GM23338 (cell line): ENCODE measurements around the gene GRIK5. TPM values are rescaled to one million over a fixed set of nuclear protein-coding genes. Genes with fewer than 3 reads are reported as not detected.

Experiments used
- ATAC-seq: fragments of 200-7000 bp; cut with Tn5 transposase; 3 replicates; pipeline ENCODE4 v1.9.1; 2020
- DNase-seq: peaks from one replicate; pipeline ENCODE4 v3.0.0-alpha.2; 2015; ENCODE audit warnings: low spot score
- H2AFZ ChIP-seq: fragments of 200-600 bp; sonication (generic); 2 replicates; pipeline ENCODE4 v1.8.0; 2016; ENCODE audit warnings: antibody characterized with exemption, mild to moderate bottlenecking, moderate library complexity
- H3F3A ChIP-seq: fragments of 200-600 bp; sonication (generic); replicated peaks from 2 replicates; pipeline ENCODE4 v1.8.0; 2017; ENCODE audit warnings: antibody characterized with exemption, mixed run types, low read depth
- H3K27ac ChIP-seq: fragments of 200-600 bp; sonication (generic); 2 replicates; pipeline ENCODE4 v1.6.1; 2016; ENCODE audit warnings: low read depth
- H3K27me3 ChIP-seq: fragments of 200-600 bp; sonication (generic); 2 replicates; pipeline ENCODE4 v1.8.0; 2016; ENCODE audit warnings: mild to moderate bottlenecking, mixed run types, moderate library complexity; ENCODE audit not compliant: insufficient read depth
- H3K36me3 ChIP-seq: fragments of 200-600 bp; sonication (generic); 2 replicates; pipeline ENCODE4 v1.8.0; 2016; ENCODE audit warnings: mild to moderate bottlenecking; ENCODE audit not compliant: insufficient read depth
- H3K4me1 ChIP-seq: fragments of 200-600 bp; sonication (generic); 2 replicates; pipeline ENCODE4 v1.8.0; 2016; ENCODE audit warnings: mild to moderate bottlenecking, moderate library complexity; ENCODE audit not compliant: insufficient read depth
- H3K4me2 ChIP-seq: fragments of 200-600 bp; sonication (generic); 2 replicates; pipeline ENCODE4 v1.7.1; 2017; ENCODE audit warnings: mixed run types
- H3K4me3 ChIP-seq: fragments of 200-600 bp; sonication (generic); 2 replicates; pipeline ENCODE4 v1.6.1; 2016; ENCODE audit warnings: mixed run types
- H3K79me2 ChIP-seq: fragments of 200-600 bp; sonication (generic); replicated peaks from 2 replicates; pipeline ENCODE4 v1.8.0; 2017; ENCODE audit warnings: mild to moderate bottlenecking; ENCODE audit not compliant: insufficient read depth
- H3K9me2 ChIP-seq: fragments of 200-600 bp; sonication (generic); 2 replicates; pipeline ENCODE4 v1.8.0; 2017; ENCODE audit not compliant: insufficient read depth
- H4K20me1 ChIP-seq: fragments of 200-600 bp; sonication (generic); replicated peaks from 2 replicates; pipeline ENCODE4 v1.8.0; 2017; ENCODE audit warnings: mild to moderate bottlenecking; ENCODE audit not compliant: insufficient read depth
- H3K27ac Mint-ChIP-seq: 2 replicates; pipeline ENCODE4 v1.8.0; 2020; ENCODE audit warnings: inconsistent platforms, mild to moderate bottlenecking, moderate library complexity, mixed read lengths
- H3K27me3 Mint-ChIP-seq: 3 replicates; pipeline ENCODE4 v1.8.0; 2022; ENCODE audit warnings: low read depth, mild to moderate bottlenecking, moderate library complexity, mixed read lengths, inconsistent platforms; ENCODE audit not compliant: insufficient read depth, poor library complexity
- H3K36me3 Mint-ChIP-seq: 3 replicates; pipeline ENCODE4 v1.8.0; 2021; ENCODE audit warnings: low read depth, mild to moderate bottlenecking, inconsistent platforms, moderate library complexity, mixed read lengths
- H3K4me1 Mint-ChIP-seq: 3 replicates; pipeline ENCODE4 v1.8.0; 2020; ENCODE audit warnings: mild to moderate bottlenecking, inconsistent platforms, mixed read lengths
- H3K4me3 Mint-ChIP-seq: 3 replicates; pipeline ENCODE4 v1.8.0; 2021; ENCODE audit warnings: moderate library complexity, mild to moderate bottlenecking, inconsistent platforms, mixed read lengths
- H3K9me3 Mint-ChIP-seq: 3 replicates; pipeline ENCODE4 v1.8.0; 2020; ENCODE audit warnings: moderate library complexity, mild to moderate bottlenecking, inconsistent platforms, mixed read lengths
- CREB1 ChIP-seq: fragments of 250-450 bp; sonication (Bioruptor Pico); IDR thresholded peaks from 2 replicates; pipeline ENCODE4 v1.5.0; 2020; ENCODE audit warnings: low read depth, mild to moderate bottlenecking, moderate library complexity
- CTCF ChIP-seq, 2 experiments: fragments of 200-600 bp in 1 of 2; sonication (generic) in 1 of 2; conservative IDR thresholded peaks; 2 replicates each; pipeline versions ENCODE4 v1.5.1 to v1.6.1; 2016 to 2017; ENCODE audit warnings: antibody characterized with exemption in 2 of 2, low read depth in 2 of 2, mild to moderate bottlenecking in 2 of 2, moderate library complexity in 1 of 2
- ETS1 ChIP-seq: IDR thresholded peaks from 2 replicates; pipeline ENCODE4 v1.6.1; 2016; ENCODE audit warnings: antibody characterized with exemption
- EZH2phosphoT487 ChIP-seq: fragments of 200-600 bp; sonication (generic); IDR thresholded peaks from one replicate; pipeline ENCODE4 v1.8.1; 2018; ENCODE audit warnings: antibody characterized with exemption; ENCODE audit not compliant: unreplicated experiment
- JUNB ChIP-seq: IDR thresholded peaks from one replicate; pipeline ENCODE4 v1.6.1; 2016; ENCODE audit warnings: antibody characterized with exemption; ENCODE audit not compliant: unreplicated experiment
- NANOG ChIP-seq: IDR thresholded peaks from 2 replicates; pipeline ENCODE4 v1.6.1; 2016; ENCODE audit warnings: antibody characterized with exemption, borderline replicate concordance
- POLR2AphosphoS5 ChIP-seq: IDR thresholded peaks from 2 replicates; pipeline ENCODE4 v1.6.1; 2016; ENCODE audit warnings: antibody characterized with exemption, low read depth
- REST ChIP-seq: IDR thresholded peaks from one replicate; pipeline ENCODE4 v1.6.1; 2018; ENCODE audit warnings: antibody characterized with exemption; ENCODE audit not compliant: unreplicated experiment
- STAT1 ChIP-seq: IDR thresholded peaks from one replicate; pipeline ENCODE4 v1.6.1; 2016; ENCODE audit warnings: antibody characterized with exemption; ENCODE audit not compliant: unreplicated experiment
- ZNF114 ChIP-seq: fragments of 250-450 bp; sonication (Bioruptor Pico); IDR thresholded peaks from 2 replicates; pipeline ENCODE4 v1.5.0; 2020; ENCODE audit warnings: mild to moderate bottlenecking, moderate library complexity
- ZNF331 ChIP-seq: fragments of 250-450 bp; sonication (Bioruptor Pico); IDR thresholded peaks from 2 replicates; pipeline ENCODE4 v1.5.0; 2020; ENCODE audit warnings: low read depth, mild to moderate bottlenecking, moderate library complexity
- polyA plus RNA-seq: library from polyadenylated mRNA; unstranded; fragments of >200 nt; fragmentation: Nextera tagmentation; extraction: Ambion mirVana; gene quantifications from 2 replicates; pipeline ENCODE4 v1.2.1, GENCODE V29; 2016
- total RNA-seq: library from RNA; depleted of rRNA; stranded (reverse); fragments of >200 nt; shearing (Covaris generic); gene quantifications from 2 replicates; pipeline ENCODE4 v1.2.3, GENCODE V29; 2014

Gene GRIK5
- total and polyA plus RNA-seq, 2 experiments from 2014 or later = 5.1 to 42.5 TPM

GRCh38 chr19:42090672-42091071 is 20.7 kb upstream of the GRIK5 start:
- no peak for TF ChIP-seq ZNF331 (CRISPR knock-in tag)
- no peak overlapping the region for H3K27ac Mint-ChIP-seq
- Histone ChIP-seq H3K27ac (no peak overlapping the region), H3K4me3 (no peak overlapping the region), H3K79me2 (no peaks in the 10 kb centered on the region), H3K9me2 (no peaks in the 10 kb centered on the region), H3K4me2 (no peak overlapping the region), H3K27me3 (no peaks in the 10 kb centered on the region), H2AFZ (no peak overlapping the region), H3F3A (0 out of 2 replicates have a peak, but pooled peaks cover 6% of the 10 kb centered on the region), H3K4me1 (peaks cover 19% of the 10 kb centered on the region), H4K20me1 (no peaks in the 10 kb centered on the region), H3K36me3 (no peaks in the 10 kb centered on the region)
- no peaks in the 10 kb centered on the region for H3K9me3 Mint-ChIP-seq
- peaks cover 51% of the 10 kb centered on the region for H3K4me1 Mint-ChIP-seq
- no peaks in the 10 kb centered on the region for H3K36me3 Mint-ChIP-seq
- peaks cover 18% of the 10 kb centered on the region for H3K27me3 Mint-ChIP-seq
- H3K4me3 Mint-ChIP-seq = no peak overlapping the region
- ATAC-seq = no peak
- DNase-seq = no peak

GRCh38 chr19:42089772-42090171 is 19.8 kb upstream of the GRIK5 start:
- peaks cover 47% of the 10 kb centered on the region for H3K4me1 Mint-ChIP-seq
- DNase-seq (no peak), ATAC-seq (no peak)
- Histone ChIP-seq H3F3A (0 out of 2 replicates have a peak, but pooled peaks cover 2% of the 10 kb centered on the region), H3K4me2 (no peak overlapping the region), H3K27ac (no peak overlapping the region), H3K4me3 (no peak overlapping the region), H3K79me2 (no peaks in the 10 kb centered on the region), H3K27me3 (no peaks in the 10 kb centered on the region), H3K4me1 (peaks cover 19% of the 10 kb centered on the region), H2AFZ (no peak overlapping the region), H3K9me2 (no peaks in the 10 kb centered on the region), H3K36me3 (no peaks in the 10 kb centered on the region), H4K20me1 (no peaks in the 10 kb centered on the region)
- H3K4me3 Mint-ChIP-seq = no peak overlapping the region
- peaks cover 18% of the 10 kb centered on the region for H3K27me3 Mint-ChIP-seq
- H3K36me3 Mint-ChIP-seq = no peaks in the 10 kb centered on the region
- H3K27ac Mint-ChIP-seq = no peak overlapping the region
- no peaks in the 10 kb centered on the region for H3K9me3 Mint-ChIP-seq
- TF ChIP-seq ZNF331 (CRISPR knock-in tag) = no peak
- TF ChIP-seq CREB1 = no peak
- no peak for TF ChIP-seq CTCF (conservative IDR thresholded peaks at IDR 0.05; ENCODE audit: low read depth in 2 of 2)
- no peak for TF ChIP-seq ETS1
- TF ChIP-seq EZH2phosphoT487 = no peak
- no peak for TF ChIP-seq POLR2AphosphoS5
- no peak for TF ChIP-seq STAT1
- TF ChIP-seq NANOG = no peak
- TF ChIP-seq JUNB = no peak
- no peak for TF ChIP-seq ZNF114 (CRISPR knock-in tag)
- TF ChIP-seq REST = no peak
